SK-N-MC (cell line): ENCODE measurements around the gene MAP6.

Source experiments
- DNase-seq: peaks from one replicate; pipeline ENCODE4 v3.0.0-alpha.2; 2011; ENCODE audit warnings: low read depth, low spot score
- H3K27ac ChIP-seq: fragments of 200-600 bp; sonication (generic); 2 replicates; pipeline ENCODE4 v1.5.1; 2016; ENCODE audit warnings: mixed run types
- H3K36me3 ChIP-seq: fragments of 200-600 bp; sonication (generic); 2 replicates; pipeline ENCODE4 v1.6.1; 2017; ENCODE audit warnings: antibody characterized with exemption, low read length, mixed read lengths; ENCODE audit not compliant: insufficient read depth
- H3K4me3 ChIP-seq: fragments of 200-600 bp; sonication (generic); 2 replicates; pipeline ENCODE4 v1.5.1; 2016
- H3K9ac ChIP-seq: fragments of 200-600 bp; sonication (generic); 2 replicates; pipeline ENCODE4 v1.8.0; 2017; ENCODE audit warnings: mixed run types, mixed read lengths; ENCODE audit not compliant: insufficient read length
- H3K9me3 ChIP-seq: fragments of 200-600 bp; sonication (generic); 2 replicates; pipeline ENCODE4 v1.6.1; 2017; ENCODE audit warnings: low read depth, mild to moderate bottlenecking, antibody characterized with exemption, low read length, moderate library complexity, mixed read lengths
- EZH2 ChIP-seq: fragments of 200-600 bp; sonication (generic); IDR thresholded peaks from one replicate; pipeline ENCODE4 v1.6.1; 2017; ENCODE audit warnings: antibody characterized with exemption
- FOXP2 ChIP-seq: optimal IDR thresholded peaks from 2 replicates; pipeline ENCODE3; 2011; ENCODE audit warnings: mild to moderate bottlenecking, moderate library complexity; ENCODE audit not compliant: insufficient read depth; ENCODE audit errors: extremely low read length, control extremely low read depth
- POLR2AphosphoS5 ChIP-seq: IDR thresholded peaks from 2 replicates; pipeline ENCODE4 v1.6.1; 2012; ENCODE audit warnings: mild to moderate bottlenecking, low read depth, low read length, borderline replicate concordance

MAP6 gene

DNA sequence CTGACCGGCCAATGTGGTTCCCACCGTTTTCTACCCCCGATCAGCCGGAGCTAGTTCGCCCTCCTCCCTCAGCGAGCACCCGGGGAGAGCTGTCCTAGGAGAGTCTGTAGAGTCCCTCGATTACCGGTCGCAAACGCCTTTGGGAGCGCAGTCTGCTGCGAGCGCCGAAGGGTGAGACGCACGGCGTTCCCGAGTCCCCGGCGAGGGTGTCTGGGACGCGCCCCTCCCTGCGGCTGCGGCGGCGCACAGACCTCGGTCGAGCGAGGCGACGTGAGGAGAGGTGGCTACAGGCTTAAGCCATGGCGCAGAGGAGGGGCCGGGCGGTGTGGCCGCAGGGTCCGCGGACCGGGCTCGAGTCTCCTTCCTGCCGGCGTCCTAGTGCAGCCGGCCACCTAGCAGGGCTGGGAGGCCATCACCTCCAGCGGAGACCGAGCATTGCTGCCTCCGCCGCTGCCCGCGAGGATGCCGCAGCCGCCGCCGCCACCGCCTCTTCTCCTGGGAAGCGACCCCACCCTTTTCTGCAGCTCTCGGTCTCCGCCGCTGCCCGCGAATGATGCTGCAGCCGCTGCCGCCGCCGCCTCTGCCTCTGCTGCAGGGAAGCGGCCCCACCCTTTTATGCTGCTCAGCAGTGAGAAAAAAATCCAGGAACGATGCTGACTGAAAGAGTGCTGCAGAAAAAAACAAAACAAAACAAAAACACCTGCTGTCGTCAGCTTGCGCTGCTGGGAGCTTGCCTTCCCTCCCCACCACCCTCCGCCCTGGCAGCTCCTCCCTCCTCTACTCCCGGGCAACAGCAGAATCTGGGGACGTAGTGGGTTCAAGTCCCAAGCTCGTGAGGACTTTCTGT is at the start of gene MAP6:
TSS of gene MAP6 (minus strand) at position 588 of the 847 bp plus-strand sequence. CDS start 669 bp downstream, outside the sequence.
- H3K4me3 ChIP-seq: no peak within 1 kb of the TSS
- DNase-seq: no peak
- H3K27ac ChIP-seq: no peak within 1 kb of the TSS
- H3K9me3 ChIP-seq: no peaks in the 10 kb centered on the region
- H3K9ac ChIP-seq: no peak within 1 kb of the TSS
- TF ChIP-seq EZH2 (peak; percentile 71), POLR2AphosphoS5 (no peak)
- H3K36me3 ChIP-seq: no peaks in the 10 kb centered on the region

GRCh38 chr11:75717608-75718418 is 49.0 kb upstream of the MAP6 start, which contains the start of gene MOGAT2:
TSS of gene MOGAT2 (plus strand) at chr11:75717838. CDS start at chr11:75717889, 51 bp downstream.
- Histone ChIP-seq H3K27ac (no peak within 1 kb of the TSS), H3K4me3 (no peak within 1 kb of the TSS), H3K9ac (no peak within 1 kb of the TSS), H3K9me3 (no peaks in the 10 kb centered on the region), H3K36me3 (no peaks in the 10 kb centered on the region)
- TF ChIP-seq POLR2AphosphoS5 (no peak), EZH2 (no peak), FOXP2 (no peak)
- no peak for DNase-seq

DNA sequence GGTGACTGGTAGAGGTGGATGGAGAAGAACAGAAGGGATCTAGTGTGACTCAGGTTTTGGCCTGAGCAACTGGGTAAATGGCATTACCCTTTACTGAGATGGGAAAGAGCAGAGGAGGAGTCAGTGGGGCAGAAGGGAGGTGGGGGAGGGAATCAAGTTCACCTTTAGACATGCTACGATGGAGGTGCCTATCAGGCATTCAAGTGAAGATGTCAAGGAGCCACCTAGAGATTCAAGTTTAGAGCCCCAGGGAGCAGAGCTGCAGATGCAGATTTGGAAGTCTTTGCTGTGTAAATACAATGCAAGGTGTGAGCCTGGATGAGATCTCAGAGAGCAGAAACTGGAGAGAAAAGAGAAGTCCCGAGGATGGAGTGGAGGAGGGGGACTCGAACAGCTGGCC is 47.8 kb upstream of the MAP6 start:
- Histone ChIP-seq H3K27ac (no peak overlapping the region), H3K9me3 (no peaks in the 10 kb centered on the region), H3K4me3 (no peak overlapping the region), H3K9ac (no peak overlapping the region), H3K36me3 (no peaks in the 10 kb centered on the region)
- TF ChIP-seq FOXP2: no peak
- no peak for DNase-seq

DNA sequence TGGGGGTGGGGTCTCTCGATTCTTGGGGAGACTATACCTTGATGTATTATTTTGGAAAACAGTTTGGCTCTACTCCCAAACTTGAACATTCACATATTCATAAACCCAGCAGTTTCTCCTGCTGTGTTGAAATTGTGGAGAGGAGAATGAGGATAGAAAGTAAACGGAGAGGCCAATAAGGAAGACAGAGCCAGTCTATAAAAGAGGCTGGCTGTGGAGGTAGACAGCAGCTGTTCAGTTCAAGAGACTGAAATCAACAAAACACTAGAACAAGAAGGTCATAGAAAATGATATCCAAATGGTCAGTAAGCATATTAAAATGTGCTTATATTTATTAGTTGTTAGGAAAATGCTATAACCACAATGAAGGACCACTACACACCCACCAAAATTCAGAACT is 46.9 kb upstream of the MAP6 start:
- no peak overlapping the region for H3K4me3 ChIP-seq
- H3K36me3 ChIP-seq: no peaks in the 10 kb centered on the region
- H3K9ac ChIP-seq: no peak overlapping the region
- H3K27ac ChIP-seq: no peak overlapping the region
- TF ChIP-seq POLR2AphosphoS5 (no peak), EZH2 (no peak), FOXP2 (no peak)
- no peak for DNase-seq
- no peaks in the 10 kb centered on the region for H3K9me3 ChIP-seq

GRCh38 chr11:75714211-75714610 is 45.4 kb upstream of the MAP6 start:
- DNase-seq: no peak

DNA sequence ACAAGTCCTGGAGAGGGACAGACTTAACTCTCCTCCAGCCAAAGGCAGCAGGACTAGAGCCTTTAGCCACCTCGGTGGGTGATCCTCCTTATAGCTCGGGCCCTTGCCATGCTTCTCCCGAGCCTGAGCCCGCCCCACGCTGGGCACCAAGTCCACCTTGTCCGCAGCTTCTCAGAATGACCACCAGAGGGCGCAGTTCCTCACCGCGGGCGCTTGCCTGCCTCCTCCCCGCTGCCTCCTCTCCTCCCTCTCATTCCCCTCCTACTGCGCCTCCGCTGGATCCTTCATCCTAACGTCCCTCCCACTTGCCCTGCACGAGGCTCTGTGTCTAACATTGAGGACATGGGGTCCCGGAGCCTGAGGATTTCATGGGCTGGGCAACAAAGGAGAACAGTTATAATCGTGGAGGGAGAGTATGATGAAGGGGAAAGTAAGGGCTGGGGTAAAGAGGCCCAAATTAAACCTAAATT is 37.5 kb upstream of the MAP6 start:
- TF ChIP-seq FOXP2: no peak
- Histone ChIP-seq H3K9me3 (no peaks in the 10 kb centered on the region), H3K27ac (no peak overlapping the region), H3K4me3 (no peak overlapping the region), H3K9ac (no peak overlapping the region), H3K36me3 (no peaks in the 10 kb centered on the region)
- peak; percentile 12 for DNase-seq

More at GRCh38 chr11:75714211-75714610, 45.4 kb upstream of the MAP6 start:
- Histone ChIP-seq H3K9me3 (no peaks in the 10 kb centered on the region), H3K4me3 (no peak overlapping the region), H3K27ac (no peak overlapping the region), H3K9ac (no peak overlapping the region), H3K36me3 (no peaks in the 10 kb centered on the region)
- TF ChIP-seq EZH2 (no peak), FOXP2 (no peak), POLR2AphosphoS5 (no peak)

GRCh38 chr11:75705541-75705940 is 36.7 kb upstream of the MAP6 start:
- no peak for DNase-seq
- H3K36me3 ChIP-seq: no peaks in the 10 kb centered on the region
- no peak overlapping the region for H3K27ac ChIP-seq
- TF ChIP-seq POLR2AphosphoS5 (no peak), FOXP2 (no peak), EZH2 (no peak)
- no peak overlapping the region for H3K4me3 ChIP-seq
- no peaks in the 10 kb centered on the region for H3K9me3 ChIP-seq
- no peak overlapping the region for H3K9ac ChIP-seq

GRCh38 chr11:75703695-75704237 is 34.9 kb upstream of the MAP6 start:
- Histone ChIP-seq H3K9ac (no peak overlapping the region), H3K4me3 (no peak overlapping the region), H3K9me3 (no peaks in the 10 kb centered on the region), H3K27ac (no peak overlapping the region), H3K36me3 (no peaks in the 10 kb centered on the region)
- no peak for DNase-seq
- TF ChIP-seq FOXP2: no peak
- TF ChIP-seq EZH2: no peak
- no peak for TF ChIP-seq POLR2AphosphoS5

DNA sequence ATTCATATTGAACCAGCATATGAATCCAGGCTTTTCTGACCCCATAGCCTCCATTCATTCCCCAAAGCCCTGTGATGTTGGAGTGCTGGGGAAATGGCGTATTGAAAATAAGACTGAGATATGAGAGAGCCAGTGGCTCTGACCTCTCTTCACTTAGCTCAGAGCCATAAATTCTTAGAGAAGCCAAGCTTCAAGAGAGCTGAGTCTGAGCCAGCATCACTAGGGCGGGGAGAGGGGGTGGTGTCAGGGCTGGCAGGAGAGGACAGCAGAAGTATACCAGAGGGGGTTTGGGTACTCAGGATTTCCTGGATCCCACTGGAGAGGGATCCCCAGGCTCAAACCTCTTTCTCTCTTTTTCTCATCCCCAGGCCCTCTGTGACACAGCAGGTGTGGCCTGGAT is 32.1 kb upstream of the MAP6 start:
- Histone ChIP-seq H3K36me3 (no peaks in the 10 kb centered on the region), H3K4me3 (no peak overlapping the region), H3K9ac (no peak overlapping the region), H3K9me3 (no peaks in the 10 kb centered on the region), H3K27ac (no peak overlapping the region)
- TF ChIP-seq FOXP2: no peak
- no peak for TF ChIP-seq EZH2
- TF ChIP-seq POLR2AphosphoS5: no peak
- DNase-seq: no peak
